SK-N-SH (cell line): ENCODE measurements around the gene NCOA4. TPM values are rescaled to one million over a fixed set of nuclear protein-coding genes. Genes with fewer than 3 reads are reported as not detected.

Experiments
- CTCF ChIA-PET: fragments of 300-600, 350-600 bp; formaldehyde crosslinking; extraction: SDS; loops from one replicate; lab custom pipeline; 2021; lab: Yijun Ruan, JAX
- POLR2A ChIA-PET: fragments of 350-600 bp; sonication (Branson Sonifier 250); formaldehyde crosslinking; extraction: SDS; loops from one replicate; lab custom pipeline; 2020; ENCODE audit warnings: antibody characterized with exemption, inconsistent platforms; lab: Yijun Ruan, JAX
- DNase-seq: peaks from one replicate; pipeline ENCODE4 v3.0.0; 2012
- H2AFZ ChIP-seq: fragments of 200-600 bp; sonication (generic); 2 replicates; pipeline ENCODE4 v1.8.1; 2016; ENCODE audit warnings: antibody characterized with exemption, mild to moderate bottlenecking, low read depth
- H3F3A ChIP-seq: fragments of 200-600 bp; sonication (generic); replicated peaks from 2 replicates; pipeline ENCODE3; 2016; ENCODE audit warnings: antibody characterized with exemption, mild to moderate bottlenecking; ENCODE audit not compliant: insufficient read depth
- H3K27ac ChIP-seq, 2 experiments: fragments of 200-500 bp in 1 of 2; fragments of 200-600 bp in 1 of 2; sonication (Bioruptor generic) in 1 of 2; sonication (generic), shearing (Covaris generic) in 1 of 2; 2 replicates each; pipeline versions ENCODE4 v1.5.1 to v1.6.1; 2014 to 2016; ENCODE audit warnings: low read depth in 2 of 2, inconsistent platforms in 1 of 2, low read length in 1 of 2, mild to moderate bottlenecking in 1 of 2, mixed read lengths in 1 of 2
- H3K27me3 ChIP-seq: fragments of 200-600 bp; sonication (generic), shearing (Covaris generic); 2 replicates; pipeline ENCODE4 v1.6.1; 2016; ENCODE audit warnings: mixed run types; ENCODE audit not compliant: insufficient read depth
- H3K36me3 ChIP-seq, 2 experiments: fragments of 200-500 bp in 1 of 2; fragments of 200-600 bp in 1 of 2; sonication (Bioruptor generic) in 1 of 2; sonication (generic) in 1 of 2; replicated peaks in 1 of 2; 2 replicates each; pipeline versions ENCODE3 to v1.5.1; 2014 to 2016; ENCODE audit warnings: low read length in 1 of 2, mild to moderate bottlenecking in 1 of 2; ENCODE audit not compliant: insufficient read depth in 2 of 2, control insufficient read depth in 1 of 2
- H3K4me1 ChIP-seq, 2 experiments: fragments of 200-500 bp in 1 of 2; fragments of 200-600 bp in 1 of 2; sonication (Bioruptor generic) in 1 of 2; sonication (generic), shearing (Covaris generic) in 1 of 2; 2 replicates each; pipeline versions ENCODE4 v1.5.1 to v1.6.1; 2014 to 2016; ENCODE audit warnings: low read depth in 1 of 2, low read length in 1 of 2, mixed run types in 1 of 2; ENCODE audit not compliant: insufficient read depth in 2 of 2, control insufficient read depth in 1 of 2
- H3K4me2 ChIP-seq: fragments of 200-600 bp; sonication (generic), shearing (Covaris generic); 2 replicates; pipeline ENCODE4 v1.6.1; 2017; ENCODE audit warnings: mixed run types
- H3K4me3 ChIP-seq, 2 experiments: fragments of 200-500 bp in 1 of 2; fragments of 200-600 bp in 1 of 2; sonication (Bioruptor generic) in 1 of 2; sonication (generic), shearing (Covaris generic) in 1 of 2; 2 replicates each; pipeline versions ENCODE4 v1.5.1 to v1.8.1; 2014 to 2016; ENCODE audit warnings: low read depth in 2 of 2, inconsistent platforms in 1 of 2, low read length in 1 of 2, mild to moderate bottlenecking in 1 of 2, mixed read lengths in 1 of 2, moderate library complexity in 1 of 2
- H3K79me2 ChIP-seq: fragments of 200-600 bp; sonication (generic); 2 replicates; pipeline ENCODE4 v1.8.1; 2017; ENCODE audit warnings: mild to moderate bottlenecking; ENCODE audit not compliant: insufficient read depth
- H3K9ac ChIP-seq: fragments of 200-600 bp; sonication (generic); 2 replicates; pipeline ENCODE4 v1.6.1; 2017; ENCODE audit warnings: mixed run types
- H3K9me2 ChIP-seq: fragments of 200-600 bp; sonication (generic); 2 replicates; pipeline ENCODE4 v1.6.1; 2017; ENCODE audit warnings: mixed run types
- H3K9me3 ChIP-seq: fragments of 200-600 bp; sonication (generic); 2 replicates; pipeline ENCODE4 v1.6.1; 2017; ENCODE audit warnings: mixed run types, mild to moderate bottlenecking, moderate library complexity
- H4K20me1 ChIP-seq: fragments of 200-600 bp; sonication (generic); 2 replicates; pipeline ENCODE4 v1.6.1; 2017; ENCODE audit warnings: mild to moderate bottlenecking, mixed run types; ENCODE audit not compliant: insufficient read depth
- GABPA ChIP-seq: IDR thresholded peaks from 2 replicates; pipeline ENCODE4 v1.4.0; 2012; ENCODE audit warnings: low read depth, mild to moderate bottlenecking
- MEF2A ChIP-seq: IDR thresholded peaks from 2 replicates; pipeline ENCODE4 v1.4.0; 2012; ENCODE audit warnings: low read depth, borderline replicate concordance
- POLR2AphosphoS5 ChIP-seq: IDR thresholded peaks from 2 replicates; pipeline ENCODE4 v1.6.1; 2012; ENCODE audit warnings: low read depth, low read length
- RAD21 ChIP-seq: IDR thresholded peaks from 2 replicates; pipeline ENCODE4 v1.6.1; 2012; ENCODE audit warnings: mild to moderate bottlenecking, low read length
- RCOR1 ChIP-seq: fragments of 150-350 bp; IDR thresholded peaks from 2 replicates; pipeline ENCODE4 v1.6.1; 2017; ENCODE audit warnings: antibody characterized with exemption, low read length
- RXRA ChIP-seq: IDR thresholded peaks from 2 replicates; pipeline ENCODE4 v1.4.0; 2012; ENCODE audit warnings: low read depth, mild to moderate bottlenecking, borderline replicate concordance
- SIN3A ChIP-seq: IDR thresholded peaks from 2 replicates; pipeline ENCODE4 v1.6.1; 2012; ENCODE audit warnings: low read depth, mild to moderate bottlenecking, low read length, moderate library complexity, borderline replicate concordance
- SMC3 ChIP-seq: IDR thresholded peaks from 2 replicates; pipeline ENCODE4 v1.6.1; 2012; ENCODE audit warnings: low read depth, low read length, improper control_type of control experiment
- TAF1 ChIP-seq: IDR thresholded peaks from 2 replicates; pipeline ENCODE4 v1.6.1; 2012; ENCODE audit warnings: low read depth, mild to moderate bottlenecking, low read length, moderate library complexity, borderline replicate concordance
- TCF12 ChIP-seq: IDR thresholded peaks from 2 replicates; pipeline ENCODE4 v1.4.0; 2012
- TEAD4 ChIP-seq: IDR thresholded peaks from 2 replicates; pipeline ENCODE4 v1.4.0; 2012; ENCODE audit warnings: mild to moderate bottlenecking, borderline replicate concordance; ENCODE audit not compliant: insufficient read depth
- YY1 ChIP-seq: IDR thresholded peaks from 2 replicates; pipeline ENCODE4 v1.4.0; 2012; ENCODE audit warnings: low read depth, mild to moderate bottlenecking
- polyA plus RNA-seq, 3 experiments: library from polyadenylated mRNA; depleted of rRNA; stranded (reverse); fragments of >200 nt; gene quantifications; 2 replicates each; pipeline ENCODE4 v1.2.3, GENCODE V29; 2012
- TF ChIP-seq, protein P1 (sequence below): fragments of 200-600 bp; sonication (generic); IDR thresholded peaks from 2 replicates; pipeline ENCODE4 v1.6.1; 2017; ENCODE audit warnings: antibody characterized with exemption, mild to moderate bottlenecking, moderate library complexity
- TF ChIP-seq, protein P2 (sequence below): IDR thresholded peaks from 2 replicates; pipeline ENCODE4 v1.4.0; 2012; ENCODE audit warnings: low read depth, borderline replicate concordance
- TF ChIP-seq, protein P3 (sequence below): IDR thresholded peaks from 2 replicates; pipeline ENCODE4 v1.6.1; 2012; ENCODE audit warnings: mild to moderate bottlenecking, low read depth, low read length, moderate library complexity
- TF ChIP-seq, protein P4 (sequence below): IDR thresholded peaks from 2 replicates; pipeline ENCODE4 v1.4.0; 2012; ENCODE audit warnings: low read depth
- TF ChIP-seq, protein P5 (sequence below): fragments of 150-350 bp; IDR thresholded peaks from 2 replicates; pipeline ENCODE4 v1.6.1; 2017; ENCODE audit warnings: antibody characterized with exemption, low read length, low read depth, borderline replicate concordance
- TF ChIP-seq, protein P6 (sequence below): fragments of 150-350 bp; IDR thresholded peaks from 2 replicates; pipeline ENCODE4 v1.6.1; 2016; ENCODE audit warnings: mild to moderate bottlenecking, low read depth, low read length

The NCOA4 gene
- polyA plus RNA-seq, 1 of the 3 experiments (the other 2 are of a cell fraction): 30.3 TPM

DNA sequence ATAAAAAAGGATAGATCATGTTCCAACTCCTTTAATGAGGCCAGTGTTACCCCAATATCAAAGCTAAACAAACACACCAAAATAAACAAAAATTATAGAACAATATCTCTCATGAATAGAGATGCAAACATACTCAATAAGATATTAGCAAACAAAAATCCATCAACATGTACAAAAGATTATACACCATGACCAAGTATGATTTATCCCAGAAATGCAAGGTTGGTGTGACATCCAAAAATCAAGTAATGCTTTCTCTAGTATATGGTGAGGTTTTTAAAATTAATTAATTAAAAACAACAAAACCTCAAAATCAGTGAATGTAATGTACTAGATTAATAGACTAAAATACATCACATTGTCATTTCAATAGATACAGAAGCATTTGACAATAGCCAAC is 26.6 kb upstream of the NCOA4 start:
- Histone ChIP-seq H3K4me1 (no peaks in the 10 kb centered on the region), H2AFZ (no peak overlapping the region), H3K27me3 (no peaks in the 10 kb centered on the region), H3F3A (no peaks in the 10 kb centered on the region)
- CTCF ChIA-PET: no interaction called here
- no peak for TF ChIP-seq SIN3A
- TF ChIP-seq RAD21: no peak
- TF ChIP-seq, protein P1, sequence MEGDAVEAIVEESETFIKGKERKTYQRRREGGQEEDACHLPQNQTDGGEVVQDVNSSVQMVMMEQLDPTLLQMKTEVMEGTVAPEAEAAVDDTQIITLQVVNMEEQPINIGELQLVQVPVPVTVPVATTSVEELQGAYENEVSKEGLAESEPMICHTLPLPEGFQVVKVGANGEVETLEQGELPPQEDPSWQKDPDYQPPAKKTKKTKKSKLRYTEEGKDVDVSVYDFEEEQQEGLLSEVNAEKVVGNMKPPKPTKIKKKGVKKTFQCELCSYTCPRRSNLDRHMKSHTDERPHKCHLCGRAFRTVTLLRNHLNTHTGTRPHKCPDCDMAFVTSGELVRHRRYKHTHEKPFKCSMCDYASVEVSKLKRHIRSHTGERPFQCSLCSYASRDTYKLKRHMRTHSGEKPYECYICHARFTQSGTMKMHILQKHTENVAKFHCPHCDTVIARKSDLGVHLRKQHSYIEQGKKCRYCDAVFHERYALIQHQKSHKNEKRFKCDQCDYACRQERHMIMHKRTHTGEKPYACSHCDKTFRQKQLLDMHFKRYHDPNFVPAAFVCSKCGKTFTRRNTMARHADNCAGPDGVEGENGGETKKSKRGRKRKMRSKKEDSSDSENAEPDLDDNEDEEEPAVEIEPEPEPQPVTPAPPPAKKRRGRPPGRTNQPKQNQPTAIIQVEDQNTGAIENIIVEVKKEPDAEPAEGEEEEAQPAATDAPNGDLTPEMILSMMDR: no peak
- TF ChIP-seq TEAD4: no peak
- TF ChIP-seq, protein P2, sequence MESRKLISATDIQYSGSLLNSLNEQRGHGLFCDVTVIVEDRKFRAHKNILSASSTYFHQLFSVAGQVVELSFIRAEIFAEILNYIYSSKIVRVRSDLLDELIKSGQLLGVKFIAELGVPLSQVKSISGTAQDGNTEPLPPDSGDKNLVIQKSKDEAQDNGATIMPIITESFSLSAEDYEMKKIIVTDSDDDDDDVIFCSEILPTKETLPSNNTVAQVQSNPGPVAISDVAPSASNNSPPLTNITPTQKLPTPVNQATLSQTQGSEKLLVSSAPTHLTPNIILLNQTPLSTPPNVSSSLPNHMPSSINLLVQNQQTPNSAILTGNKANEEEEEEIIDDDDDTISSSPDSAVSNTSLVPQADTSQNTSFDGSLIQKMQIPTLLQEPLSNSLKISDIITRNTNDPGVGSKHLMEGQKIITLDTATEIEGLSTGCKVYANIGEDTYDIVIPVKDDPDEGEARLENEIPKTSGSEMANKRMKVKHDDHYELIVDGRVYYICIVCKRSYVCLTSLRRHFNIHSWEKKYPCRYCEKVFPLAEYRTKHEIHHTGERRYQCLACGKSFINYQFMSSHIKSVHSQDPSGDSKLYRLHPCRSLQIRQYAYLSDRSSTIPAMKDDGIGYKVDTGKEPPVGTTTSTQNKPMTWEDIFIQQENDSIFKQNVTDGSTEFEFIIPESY: no peak
- no peak for TF ChIP-seq MEF2A
- TF ChIP-seq, protein P3, sequence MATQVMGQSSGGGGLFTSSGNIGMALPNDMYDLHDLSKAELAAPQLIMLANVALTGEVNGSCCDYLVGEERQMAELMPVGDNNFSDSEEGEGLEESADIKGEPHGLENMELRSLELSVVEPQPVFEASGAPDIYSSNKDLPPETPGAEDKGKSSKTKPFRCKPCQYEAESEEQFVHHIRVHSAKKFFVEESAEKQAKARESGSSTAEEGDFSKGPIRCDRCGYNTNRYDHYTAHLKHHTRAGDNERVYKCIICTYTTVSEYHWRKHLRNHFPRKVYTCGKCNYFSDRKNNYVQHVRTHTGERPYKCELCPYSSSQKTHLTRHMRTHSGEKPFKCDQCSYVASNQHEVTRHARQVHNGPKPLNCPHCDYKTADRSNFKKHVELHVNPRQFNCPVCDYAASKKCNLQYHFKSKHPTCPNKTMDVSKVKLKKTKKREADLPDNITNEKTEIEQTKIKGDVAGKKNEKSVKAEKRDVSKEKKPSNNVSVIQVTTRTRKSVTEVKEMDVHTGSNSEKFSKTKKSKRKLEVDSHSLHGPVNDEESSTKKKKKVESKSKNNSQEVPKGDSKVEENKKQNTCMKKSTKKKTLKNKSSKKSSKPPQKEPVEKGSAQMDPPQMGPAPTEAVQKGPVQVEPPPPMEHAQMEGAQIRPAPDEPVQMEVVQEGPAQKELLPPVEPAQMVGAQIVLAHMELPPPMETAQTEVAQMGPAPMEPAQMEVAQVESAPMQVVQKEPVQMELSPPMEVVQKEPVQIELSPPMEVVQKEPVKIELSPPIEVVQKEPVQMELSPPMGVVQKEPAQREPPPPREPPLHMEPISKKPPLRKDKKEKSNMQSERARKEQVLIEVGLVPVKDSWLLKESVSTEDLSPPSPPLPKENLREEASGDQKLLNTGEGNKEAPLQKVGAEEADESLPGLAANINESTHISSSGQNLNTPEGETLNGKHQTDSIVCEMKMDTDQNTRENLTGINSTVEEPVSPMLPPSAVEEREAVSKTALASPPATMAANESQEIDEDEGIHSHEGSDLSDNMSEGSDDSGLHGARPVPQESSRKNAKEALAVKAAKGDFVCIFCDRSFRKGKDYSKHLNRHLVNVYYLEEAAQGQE: no peak
- TF ChIP-seq, protein P4, sequence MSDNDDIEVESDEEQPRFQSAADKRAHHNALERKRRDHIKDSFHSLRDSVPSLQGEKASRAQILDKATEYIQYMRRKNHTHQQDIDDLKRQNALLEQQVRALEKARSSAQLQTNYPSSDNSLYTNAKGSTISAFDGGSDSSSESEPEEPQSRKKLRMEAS: no peak
- no peak for TF ChIP-seq TAF1
- no peak for TF ChIP-seq TCF12
- TF ChIP-seq RCOR1: no peak
- TF ChIP-seq YY1: no peak
- no peak for TF ChIP-seq SMC3
- no peak for TF ChIP-seq RXRA
- TF ChIP-seq GABPA: no peak
- TF ChIP-seq, protein P5, sequence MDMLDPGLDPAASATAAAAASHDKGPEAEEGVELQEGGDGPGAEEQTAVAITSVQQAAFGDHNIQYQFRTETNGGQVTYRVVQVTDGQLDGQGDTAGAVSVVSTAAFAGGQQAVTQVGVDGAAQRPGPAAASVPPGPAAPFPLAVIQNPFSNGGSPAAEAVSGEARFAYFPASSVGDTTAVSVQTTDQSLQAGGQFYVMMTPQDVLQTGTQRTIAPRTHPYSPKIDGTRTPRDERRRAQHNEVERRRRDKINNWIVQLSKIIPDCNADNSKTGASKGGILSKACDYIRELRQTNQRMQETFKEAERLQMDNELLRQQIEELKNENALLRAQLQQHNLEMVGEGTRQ: no peak
- TF ChIP-seq POLR2AphosphoS5: no peak
- TF ChIP-seq, protein P6, sequence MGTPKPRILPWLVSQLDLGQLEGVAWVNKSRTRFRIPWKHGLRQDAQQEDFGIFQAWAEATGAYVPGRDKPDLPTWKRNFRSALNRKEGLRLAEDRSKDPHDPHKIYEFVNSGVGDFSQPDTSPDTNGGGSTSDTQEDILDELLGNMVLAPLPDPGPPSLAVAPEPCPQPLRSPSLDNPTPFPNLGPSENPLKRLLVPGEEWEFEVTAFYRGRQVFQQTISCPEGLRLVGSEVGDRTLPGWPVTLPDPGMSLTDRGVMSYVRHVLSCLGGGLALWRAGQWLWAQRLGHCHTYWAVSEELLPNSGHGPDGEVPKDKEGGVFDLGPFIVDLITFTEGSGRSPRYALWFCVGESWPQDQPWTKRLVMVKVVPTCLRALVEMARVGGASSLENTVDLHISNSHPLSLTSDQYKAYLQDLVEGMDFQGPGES: no peak
- TF ChIP-seq, all 33 proteins: peak for 0
- no peak overlapping the region for H3K4me2 ChIP-seq
- POLR2A ChIA-PET: no interaction called here
- no peaks in the 10 kb centered on the region for H3K36me3 ChIP-seq
- H3K9me2 ChIP-seq: no peaks in the 10 kb centered on the region
- H3K79me2 ChIP-seq: no peaks in the 10 kb centered on the region
- no peak overlapping the region for H3K4me3 ChIP-seq
- H3K9me3 ChIP-seq: no peaks in the 10 kb centered on the region; the same call in 1 of the 2 replicates
- H3K9ac ChIP-seq: no peak overlapping the region
- H3K27ac ChIP-seq: no peak overlapping the region
- no peak for DNase-seq
- H4K20me1 ChIP-seq: no peaks in the 10 kb centered on the region
